HG02852 (cell line): ENCODE measurements around the gene SFXN1.

Experiments used
- ATAC-seq: cut with Tn5 transposase; IDR thresholded peaks from one replicate; pipeline ENCODE4 v1.9.1; 2021; ENCODE audit warnings: mild to moderate bottlenecking, moderate library complexity; ENCODE audit not compliant: unreplicated experiment

The SFXN1 gene

GRCh38 chr5:175535796-175536195 lies 57.4 kb downstream of the SFXN1 start:
- no peak for ATAC-seq

DNA sequence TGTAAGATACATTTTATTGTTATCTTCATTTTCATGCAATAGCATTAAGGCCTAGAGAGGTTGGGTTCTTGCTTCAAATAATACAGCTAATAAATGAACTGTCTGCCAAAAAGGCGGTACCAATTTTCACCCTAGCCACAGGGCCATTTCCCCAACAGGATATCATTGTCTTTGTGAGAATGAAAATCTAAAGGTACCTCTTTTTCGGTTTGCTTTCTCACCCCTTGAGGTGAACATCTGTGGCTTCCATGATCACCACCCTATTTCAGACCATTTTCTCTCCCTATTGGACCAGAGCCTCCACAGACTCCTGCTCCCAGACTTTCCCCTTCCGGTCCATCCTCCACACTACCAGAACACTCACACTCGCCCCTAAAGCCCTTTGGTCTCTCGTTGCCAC lies 60.2 kb downstream of the SFXN1 start:
- ATAC-seq: no peak

- no peak for ATAC-seq
These were observed 61.6 kb downstream of the SFXN1 start for GRCh38 chr5:175539936-175540335.

GRCh38 chr5:175541264-175541663 lies 62.9 kb downstream of the SFXN1 start:
- ATAC-seq: no peak

GRCh38 chr5:175542232-175542965 lies 64.0 kb downstream of the SFXN1 start:
- no peak for ATAC-seq

GRCh38 chr5:175542966-175543235 lies 64.5 kb downstream of the SFXN1 start:
- no peak for ATAC-seq

DNA sequence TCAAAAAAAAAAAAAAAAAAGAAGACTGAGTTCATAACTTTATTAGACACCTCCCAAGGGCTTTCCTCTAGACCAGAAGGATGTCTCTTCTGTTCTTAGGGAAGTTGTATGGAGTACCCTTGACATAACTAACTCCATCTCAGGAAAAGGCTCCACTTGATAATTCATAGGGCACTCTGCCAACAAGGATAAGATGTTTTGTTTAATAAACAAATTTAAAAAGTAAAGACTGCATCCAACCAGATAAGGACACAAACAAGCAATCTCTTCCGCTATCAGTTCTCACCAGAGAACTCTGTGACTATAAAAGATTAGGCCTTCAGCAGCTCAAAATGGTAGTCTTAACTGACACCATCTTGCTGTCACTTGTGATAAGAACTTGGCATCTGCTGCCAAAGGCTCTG lies 65.8 kb downstream of the SFXN1 start:
- ATAC-seq: no peak

DNA sequence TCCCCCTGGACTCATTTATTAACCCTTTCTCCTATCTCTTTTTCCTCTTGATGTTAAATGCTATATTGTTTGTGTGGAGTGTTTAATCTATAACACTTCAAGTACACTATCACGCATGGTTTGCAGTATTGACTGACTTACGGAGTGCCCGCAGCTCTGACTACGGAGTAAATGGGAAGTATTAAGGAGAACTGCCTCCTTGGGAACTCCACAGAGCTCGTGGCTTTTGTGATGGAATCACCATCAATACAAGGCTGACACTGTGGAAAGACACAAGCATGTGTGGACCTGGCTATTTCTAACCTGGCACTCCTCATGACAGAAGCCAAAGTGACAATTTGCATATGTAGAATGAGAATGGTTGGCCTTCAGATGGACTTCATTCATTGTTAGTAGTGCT lies 66.2 kb downstream of the SFXN1 start:
- no peak for ATAC-seq

DNA sequence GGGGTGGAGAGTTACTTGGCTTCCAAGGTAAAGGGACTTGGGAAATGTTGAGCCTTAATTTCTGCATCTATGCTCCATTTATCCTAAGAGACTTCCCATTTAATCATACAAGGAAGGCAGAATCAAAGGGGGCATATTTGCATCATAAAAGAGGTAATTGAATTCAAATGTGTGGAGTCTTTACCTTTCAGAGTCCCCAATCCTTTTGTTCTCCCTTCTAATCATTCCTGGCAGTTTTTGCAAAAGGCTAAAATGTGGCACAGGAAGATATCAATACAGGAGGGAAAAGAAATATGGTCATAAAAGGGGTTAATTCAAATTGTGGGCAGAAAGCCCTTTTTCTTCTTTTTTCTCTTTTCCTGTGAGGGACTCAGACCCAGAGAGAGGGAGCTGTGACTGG lies 69.5 kb downstream of the SFXN1 start:
- ATAC-seq: no peak

DNA sequence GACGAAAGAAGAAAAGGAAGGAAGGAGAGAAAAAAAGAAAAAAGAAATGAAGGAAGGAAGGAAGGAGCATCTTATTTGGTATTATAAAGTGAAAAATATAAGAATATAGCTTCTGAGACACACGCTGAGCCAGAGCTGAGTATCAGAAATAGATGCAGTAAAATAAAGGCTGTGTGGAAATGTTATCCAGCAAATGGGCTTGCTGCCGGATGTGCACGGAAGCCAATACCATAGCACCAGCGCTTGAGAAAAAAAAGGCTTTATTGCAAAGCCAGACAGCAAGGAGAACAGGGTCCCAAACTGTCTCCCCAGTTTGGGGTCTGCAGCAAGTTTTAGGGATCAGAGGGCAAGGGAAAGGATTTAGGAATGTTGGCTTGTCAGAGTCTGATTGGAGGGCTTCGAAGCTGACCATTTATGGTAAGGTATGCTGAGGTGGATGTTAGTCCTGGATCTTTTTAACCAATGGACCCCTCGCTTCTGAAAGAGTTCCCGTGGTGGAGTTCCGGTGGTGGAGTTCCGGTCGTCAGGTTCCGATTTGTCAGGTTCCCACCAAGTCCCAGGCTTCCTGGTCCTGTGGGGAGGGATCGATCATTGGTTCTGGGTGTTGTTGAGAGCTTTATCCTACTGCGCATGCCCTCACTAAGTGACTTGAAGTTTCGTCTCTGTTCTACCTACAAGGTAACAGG lies 70.4 kb downstream of the SFXN1 start:
- ATAC-seq: no peak

DNA sequence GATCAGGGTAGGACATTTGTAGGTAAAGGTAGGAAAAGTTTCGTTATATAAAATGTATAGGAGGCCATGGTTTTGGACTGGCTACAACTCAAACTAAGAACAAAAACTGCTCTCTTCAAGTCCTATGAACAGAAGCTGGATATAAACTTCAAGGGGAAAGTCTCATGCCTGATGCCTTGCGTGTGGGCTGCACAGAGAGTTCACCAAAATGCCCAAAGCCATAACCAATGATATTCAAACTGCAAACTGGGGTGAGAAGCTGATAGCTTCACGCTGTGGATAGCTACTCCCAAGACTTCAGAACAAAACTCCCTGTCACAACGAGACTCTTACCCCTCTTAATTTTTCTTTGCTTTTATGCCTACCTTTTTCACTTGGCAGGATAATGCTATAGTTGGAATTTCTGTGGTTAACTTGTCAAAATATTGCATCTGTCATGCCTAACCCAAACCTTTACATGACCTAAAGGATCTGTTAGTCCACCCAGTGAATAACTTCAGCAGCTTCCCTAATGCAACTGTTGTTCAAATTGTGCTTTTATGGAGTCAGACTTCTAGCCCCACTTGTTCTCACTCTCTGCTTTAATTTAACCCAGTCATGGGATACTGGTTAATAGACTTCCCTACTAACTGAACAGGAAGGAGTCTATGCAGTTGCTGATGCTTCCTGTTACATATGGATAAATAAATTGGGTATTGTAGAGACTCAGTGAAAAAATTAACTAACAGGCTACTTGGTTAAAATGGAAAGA lies 71.9 kb downstream of the SFXN1 start:
- no peak for ATAC-seq

DNA sequence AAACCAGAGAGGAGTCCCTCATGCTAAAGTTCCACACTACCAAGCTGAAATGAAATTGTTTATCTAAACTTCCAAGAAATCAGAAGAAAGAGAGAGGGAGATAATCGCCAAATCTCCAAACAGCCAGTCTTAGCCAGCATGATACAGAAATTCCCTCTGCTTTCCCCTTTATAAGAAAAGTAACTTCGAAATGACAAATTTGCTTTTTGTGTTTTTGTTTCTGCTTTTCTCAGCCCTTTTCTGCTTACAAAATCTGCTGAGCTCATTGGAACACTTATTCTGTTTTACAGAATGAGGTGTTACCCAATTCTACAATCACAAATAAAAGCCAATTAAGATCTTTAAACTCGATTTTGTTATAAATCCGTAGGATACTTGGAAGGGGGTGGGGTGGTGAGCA lies 72.9 kb downstream of the SFXN1 start:
- no peak for ATAC-seq

DNA sequence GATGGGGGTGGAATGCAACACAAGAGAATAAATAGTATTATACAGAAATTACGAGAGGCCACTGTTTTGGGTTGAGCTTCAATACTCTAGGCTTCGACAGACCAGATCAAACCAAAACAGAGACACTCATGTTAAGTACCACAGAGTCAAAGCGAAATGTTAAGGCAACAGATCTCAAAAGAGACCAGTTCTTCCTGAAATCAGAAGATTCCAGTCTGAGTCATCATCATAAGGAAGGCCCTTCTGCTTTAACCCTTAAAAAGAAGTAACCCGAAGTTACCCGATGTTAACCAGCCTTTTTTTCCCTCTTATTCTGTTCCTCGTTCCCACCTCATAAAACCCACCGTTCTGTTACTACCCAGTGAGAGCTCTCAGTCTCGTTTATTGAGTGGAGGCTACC lies 75.9 kb downstream of the SFXN1 start:
- no peak for ATAC-seq

DNA sequence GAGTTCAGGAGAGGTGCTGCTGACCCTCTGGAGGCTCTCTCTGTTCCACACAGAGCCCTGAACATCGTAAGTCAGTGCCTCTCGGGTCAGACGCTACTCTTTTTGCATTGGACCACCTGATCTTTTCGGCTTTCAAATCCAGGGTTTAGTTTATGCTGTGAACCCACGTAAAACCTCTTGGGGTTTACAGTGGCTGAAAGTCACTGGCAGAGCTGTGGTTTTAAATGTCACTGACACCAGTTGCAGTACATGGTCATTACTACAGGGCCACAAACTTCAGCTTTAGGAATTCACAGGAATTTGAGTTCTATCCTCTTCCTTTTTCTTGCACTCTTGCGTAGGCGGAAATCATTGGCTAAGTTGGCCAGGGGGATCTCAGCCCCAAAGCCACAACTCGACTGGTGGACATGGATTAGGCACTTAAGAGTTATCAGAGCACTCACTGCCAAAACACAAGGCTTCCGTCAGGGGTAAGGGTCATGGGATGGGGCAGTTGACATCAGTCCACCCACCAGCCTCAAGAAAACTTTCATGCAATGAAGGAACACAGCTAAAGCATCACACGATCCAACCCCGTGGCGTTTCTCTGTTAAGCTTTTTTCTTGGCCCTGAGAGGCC lies 76.9 kb downstream of the SFXN1 start:
- no peak for ATAC-seq

GRCh38 chr5:175556794-175557193 lies 78.4 kb downstream of the SFXN1 start:
- no peak for ATAC-seq

- no peak for ATAC-seq
These were observed 79.4 kb downstream of the SFXN1 start for GRCh38 chr5:175557778-175558177.

DNA sequence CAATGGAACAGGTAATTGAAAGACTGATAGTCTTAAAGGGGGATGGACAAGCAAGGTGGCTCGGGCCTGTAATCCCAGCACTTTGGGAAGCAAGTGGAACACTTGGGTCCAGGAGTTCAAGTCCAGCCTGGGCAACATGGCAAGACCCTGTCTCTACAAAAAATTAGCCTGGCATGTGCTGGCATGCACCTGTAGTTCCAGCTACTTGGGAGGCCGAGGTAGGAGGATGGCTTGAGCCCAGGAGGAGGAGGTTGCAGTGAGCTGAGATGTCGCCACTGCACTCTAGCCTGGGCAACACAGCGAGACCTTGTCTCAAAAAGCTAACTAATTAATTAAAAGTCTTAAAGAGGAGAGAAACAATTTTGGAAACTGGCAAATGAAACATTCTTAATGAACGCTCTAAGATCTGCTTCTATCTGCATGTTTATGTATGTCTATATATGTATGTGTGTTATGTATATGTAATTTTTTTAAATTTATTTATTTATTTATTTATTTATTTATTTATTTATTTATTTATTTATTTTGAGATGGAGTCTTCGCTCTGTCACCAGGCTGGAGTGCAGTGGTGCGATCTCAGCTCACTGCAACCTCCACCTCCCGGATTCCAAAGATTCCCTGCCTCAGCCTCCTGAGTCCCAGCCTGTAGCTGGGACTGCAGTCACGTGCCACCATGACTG lies 80.6 kb downstream of the SFXN1 start:
- ATAC-seq: no peak

GRCh38 chr5:175560011-175560410 lies 81.7 kb downstream of the SFXN1 start:
- no peak for ATAC-seq

- no peak for ATAC-seq
These were observed 82.7 kb downstream of the SFXN1 start for GRCh38 chr5:175561085-175561484.

- no peak for ATAC-seq
These were observed 86.4 kb downstream of the SFXN1 start for GRCh38 chr5:175564716-175565115.

DNA sequence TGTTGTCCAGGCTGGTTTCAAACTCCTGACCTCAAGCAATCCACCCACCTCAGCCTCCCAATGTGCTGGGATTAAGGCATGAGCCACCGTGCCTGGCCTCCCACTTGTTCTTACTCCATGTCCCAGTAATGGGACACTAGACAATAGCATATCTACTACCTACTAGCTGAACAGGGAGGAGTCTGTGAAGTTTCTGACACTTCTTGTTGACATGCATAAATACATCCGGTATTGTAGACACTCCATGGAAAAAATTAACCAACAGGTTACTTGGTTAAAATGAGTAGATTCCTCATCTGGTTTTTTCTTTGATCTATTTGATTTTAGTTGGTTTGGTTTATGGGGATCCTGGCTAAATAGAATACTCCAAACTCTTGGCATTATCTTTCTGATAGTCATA lies 88.3 kb downstream of the SFXN1 start:
- no peak for ATAC-seq
